CD4-positive, alpha-beta T cell treated with Interleukin-10 for 1 hour (primary cell): ENCODE measurements around the gene LRRC73.
"Not testable (repeated sequence)": the region's sequence is repeated elsewhere in the genome, so short reads cannot be mapped to it uniquely, and the experiment has no call there.

Experiments used
- DNase-seq: peaks from one replicate; pipeline ENCODE4 v3.0.0-alpha.2; 2020

Gene LRRC73

DNA sequence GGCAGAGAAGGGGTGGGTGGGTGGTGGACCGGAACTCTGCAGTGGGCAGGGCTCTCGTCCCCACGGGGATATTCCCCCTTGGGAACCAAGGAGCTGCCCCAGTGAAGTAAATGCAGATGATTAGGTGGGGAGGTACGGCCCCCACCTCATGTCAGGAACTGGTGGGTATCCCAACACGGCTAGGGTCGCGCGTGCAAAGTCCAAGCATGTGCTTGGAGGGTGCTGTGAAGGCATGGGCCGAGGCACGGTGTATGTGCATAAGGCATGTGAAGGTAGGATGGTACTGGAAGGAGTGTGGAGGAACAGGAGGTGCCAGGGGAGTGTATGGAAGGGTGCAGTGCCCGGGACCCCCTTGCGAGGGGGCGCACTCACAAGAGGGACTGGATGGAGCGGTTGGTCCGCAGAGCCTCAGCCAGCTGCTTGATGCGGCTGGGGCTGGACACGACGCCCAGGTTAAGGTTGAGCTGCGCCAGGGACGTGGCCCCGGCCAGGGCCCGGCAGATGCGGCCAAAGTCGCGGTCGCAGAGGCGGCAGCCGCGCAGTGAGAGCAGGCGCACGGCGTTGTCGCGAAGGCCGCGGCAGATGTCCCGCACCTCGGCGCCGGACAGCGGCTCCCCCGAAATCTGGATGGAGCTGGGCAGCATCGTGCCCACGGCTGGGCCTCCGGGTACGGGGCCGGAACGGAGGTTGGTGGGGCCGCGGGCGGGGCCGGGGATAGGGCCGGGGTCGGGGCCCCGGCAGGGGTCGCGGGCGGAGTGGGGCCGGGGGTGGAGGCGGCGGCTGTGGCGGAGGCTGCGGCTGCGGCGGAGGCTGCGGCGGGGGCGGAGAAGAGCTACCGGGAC lies 783 bp downstream of the LRRC73 start:
- DNase-seq: no peak

DNA sequence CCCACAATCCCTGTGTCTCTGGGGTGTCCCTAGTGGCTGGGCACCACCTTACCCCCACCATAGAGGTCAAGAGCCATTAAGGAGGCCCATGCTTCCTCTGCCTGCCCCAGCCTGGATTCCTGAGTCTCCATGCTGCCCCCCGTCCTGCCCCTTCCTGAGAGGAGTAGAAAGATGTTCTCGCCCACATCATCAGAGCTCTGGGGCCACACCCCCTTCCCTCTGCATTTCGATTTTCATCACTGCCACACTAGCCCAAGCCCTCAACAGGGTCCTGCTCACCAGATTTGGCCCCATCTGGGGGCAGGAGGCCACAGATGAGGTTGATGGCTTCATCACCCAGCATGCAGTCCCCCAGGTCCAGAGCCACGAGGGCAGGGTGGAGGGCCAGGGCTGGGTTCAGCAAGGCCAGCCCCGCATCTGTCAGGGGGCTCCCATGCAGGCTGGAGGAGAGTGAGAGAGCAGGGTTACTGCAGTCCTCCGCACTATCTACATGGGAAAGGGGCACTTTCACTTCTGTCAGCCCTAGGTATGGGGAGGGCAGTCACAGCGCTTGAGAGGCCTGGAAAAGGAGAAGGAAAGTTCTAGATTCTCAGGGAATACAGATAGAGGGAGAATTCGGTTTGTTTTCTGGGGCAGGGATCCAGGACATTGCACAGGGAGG lies 1.5 kb downstream of the LRRC73 start:
- DNase-seq: no peak

DNA sequence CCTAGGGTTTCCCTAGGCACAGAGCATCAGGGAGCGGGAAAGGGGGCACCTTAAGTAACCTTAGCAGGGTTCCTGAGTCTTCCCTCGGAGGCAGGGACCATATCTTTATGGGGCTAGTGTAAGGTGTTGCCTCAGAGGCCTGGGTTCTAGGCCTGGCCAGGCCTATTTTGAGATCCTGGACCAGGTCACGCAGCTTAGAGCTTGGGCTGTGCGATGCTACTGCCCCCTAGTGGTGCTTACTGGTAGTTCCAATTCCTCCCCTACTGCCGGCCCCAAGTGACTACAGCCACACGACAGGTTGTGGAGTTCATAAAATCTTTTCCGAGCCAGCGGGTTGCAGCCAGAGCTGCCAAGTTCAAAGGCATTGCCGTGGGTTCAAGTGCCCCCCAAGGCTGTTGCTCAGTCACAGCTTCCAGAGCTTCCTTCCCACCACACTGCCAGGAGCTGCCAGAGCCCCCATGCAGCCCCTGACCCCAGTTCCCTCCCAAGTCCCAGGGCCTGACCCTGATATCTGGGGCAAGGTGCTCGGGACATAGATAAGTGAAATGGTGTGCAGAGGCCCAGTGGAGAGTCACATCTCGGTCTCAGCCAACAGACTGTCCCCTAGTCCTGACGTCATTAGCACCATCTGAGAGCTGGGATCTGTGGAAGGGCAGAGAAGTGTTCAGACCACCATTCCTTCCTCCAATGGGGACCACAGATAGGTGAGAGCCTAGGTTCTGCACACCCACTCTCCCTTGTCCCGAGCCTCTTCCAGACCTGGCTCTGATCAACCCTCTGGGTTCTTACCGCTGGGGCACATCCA lies 3.3 kb downstream of the LRRC73 start:
- DNase-seq: peak; percentile 85

DNA sequence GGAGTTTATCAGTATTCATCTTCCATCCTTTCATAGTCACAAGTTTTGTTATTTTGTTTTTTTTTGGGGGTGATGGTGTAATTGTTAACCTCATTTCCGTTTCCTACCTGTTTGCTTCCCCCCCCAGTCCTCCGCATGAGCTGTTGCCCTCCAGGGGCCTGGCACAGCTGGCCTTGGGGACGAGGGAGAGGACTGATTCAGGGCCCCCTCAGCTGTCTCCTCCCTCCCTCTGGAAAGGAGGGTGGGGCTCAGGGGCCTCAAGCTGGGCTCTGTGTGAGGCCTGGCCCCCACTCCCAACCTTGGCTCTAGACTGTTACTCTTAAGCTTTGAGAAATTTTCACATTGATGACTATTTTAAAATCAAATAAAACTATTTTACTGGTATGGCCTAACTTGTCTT lies 4.0 kb downstream of the LRRC73 start:
- no peak for DNase-seq

DNA sequence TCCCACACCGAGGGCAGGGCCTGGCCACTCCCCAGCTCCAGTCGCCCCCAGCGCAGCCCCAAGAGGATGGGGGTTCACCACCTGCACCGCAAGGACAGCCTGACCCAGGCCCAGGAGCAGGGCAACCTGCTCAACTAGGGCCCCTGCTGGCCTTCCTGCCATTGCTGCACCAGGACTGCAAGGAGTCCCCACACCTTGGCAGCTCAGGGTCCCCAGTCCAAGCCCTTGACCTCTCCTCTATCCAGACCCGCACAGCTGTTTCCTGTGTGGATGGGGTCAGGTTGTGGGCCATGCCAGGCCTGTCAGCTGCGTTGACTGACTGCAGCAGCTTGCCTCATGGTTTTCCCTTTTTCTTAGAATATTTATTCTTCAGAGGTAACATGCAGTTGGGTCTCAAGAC lies 4.4 kb downstream of the LRRC73 start:
- no peak for DNase-seq

DNA sequence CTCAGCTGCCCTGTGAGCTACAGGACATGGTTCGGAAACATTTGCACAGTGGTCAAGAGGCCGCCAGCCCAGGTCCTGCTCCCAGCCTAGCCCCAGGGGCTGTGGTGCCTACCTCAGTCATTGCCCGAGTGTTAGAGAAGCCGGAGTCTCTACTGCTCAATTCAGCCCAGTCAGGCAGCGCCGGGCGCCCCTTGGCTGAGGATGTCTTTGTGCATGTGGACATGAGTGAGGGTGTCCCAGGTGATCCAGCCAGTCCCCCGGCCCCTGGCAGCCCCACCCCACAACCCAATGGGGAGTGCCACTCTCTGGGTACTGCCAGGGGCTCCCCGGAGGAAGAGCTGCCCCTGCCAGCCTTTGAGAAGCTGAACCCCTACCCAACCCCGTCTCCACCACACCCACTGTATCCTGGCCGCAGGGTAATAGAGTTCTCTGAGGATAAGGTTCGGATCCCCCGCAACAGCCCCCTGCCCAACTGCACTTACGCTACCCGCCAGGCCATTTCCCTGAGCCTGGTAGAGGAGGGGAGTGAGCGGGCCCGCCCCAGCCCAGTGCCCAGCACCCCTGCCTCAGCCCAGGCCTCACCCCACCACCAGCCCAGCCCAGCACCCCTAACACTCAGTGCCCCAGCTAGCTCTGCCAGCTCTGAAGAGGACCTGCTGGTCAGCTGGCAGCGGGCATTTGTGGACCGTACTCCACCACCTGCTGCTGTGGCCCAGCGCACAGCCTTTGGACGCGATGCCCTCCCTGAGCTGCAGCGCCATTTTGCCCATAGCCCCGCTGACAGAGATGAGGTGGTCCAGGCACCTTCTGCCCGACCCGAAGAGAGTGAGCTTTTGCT lies 5.2 kb downstream of the LRRC73 start:
- DNase-seq: no peak

DNA sequence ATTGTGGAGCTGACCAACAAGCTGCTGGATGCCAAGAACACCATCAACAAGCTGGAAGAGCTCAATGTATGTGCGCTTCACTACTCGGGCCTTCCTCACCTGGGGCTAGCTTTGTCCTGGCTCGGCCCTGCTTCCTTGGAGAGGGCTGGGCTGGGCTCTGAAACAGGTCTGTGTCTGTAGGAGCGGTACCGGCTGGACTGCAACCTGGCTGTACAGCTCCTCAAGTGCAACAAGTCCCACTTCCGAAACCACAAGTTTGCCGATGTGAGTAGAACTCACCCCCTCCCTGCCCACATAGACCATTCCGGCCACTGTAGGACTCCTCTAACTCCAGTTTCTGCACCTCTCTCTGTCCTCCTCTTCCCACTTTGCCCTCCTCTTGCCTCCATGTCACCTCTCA lies 6.7 kb downstream of the LRRC73 start:
- no peak for DNase-seq

GRCh38 chr6:43502666-43503065 lies 7.5 kb downstream of the LRRC73 start:
- no peak for DNase-seq

- no peak for DNase-seq
These were observed 9.2 kb downstream of the LRRC73 start for GRCh38 chr6:43500921-43501320.

DNA sequence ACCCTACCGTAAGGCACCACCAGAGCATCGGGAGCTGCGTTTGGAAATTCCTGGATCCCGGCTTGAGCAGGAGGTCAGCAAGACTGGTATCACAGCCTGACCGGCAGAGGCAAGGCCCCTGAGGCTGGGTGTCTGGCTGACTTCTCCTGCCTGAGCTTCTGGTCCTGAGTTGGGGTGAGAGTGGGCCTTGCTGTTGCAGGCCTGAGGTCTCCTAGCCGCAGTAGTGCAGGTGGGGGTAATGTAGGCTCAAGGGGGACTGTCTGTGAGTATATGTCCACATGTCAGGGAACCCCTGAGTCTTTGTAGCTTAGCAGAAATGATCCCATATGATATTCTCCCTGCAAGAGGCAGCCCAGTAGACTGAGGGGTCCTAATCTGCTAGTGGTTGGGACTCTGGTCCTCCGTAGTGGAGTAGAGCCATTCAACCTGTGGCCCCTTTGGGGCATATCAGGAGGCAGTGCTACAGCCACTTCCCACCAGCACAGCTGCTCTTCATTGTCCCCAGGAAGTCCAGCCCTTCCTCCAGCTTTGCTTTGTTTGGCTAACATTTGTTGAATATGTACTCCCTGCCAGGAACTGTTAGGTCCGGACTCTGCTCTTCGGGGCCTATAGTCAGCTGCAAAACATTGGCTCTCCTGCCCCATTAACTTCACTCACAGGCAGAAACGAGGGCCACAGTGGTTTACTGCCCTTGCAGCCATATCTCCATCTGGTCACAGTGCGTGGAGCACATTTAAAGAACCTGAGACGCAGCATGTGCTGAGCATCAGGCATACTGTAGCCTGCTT lies 10.9 kb downstream of the LRRC73 start:
- no peak for DNase-seq

DNA sequence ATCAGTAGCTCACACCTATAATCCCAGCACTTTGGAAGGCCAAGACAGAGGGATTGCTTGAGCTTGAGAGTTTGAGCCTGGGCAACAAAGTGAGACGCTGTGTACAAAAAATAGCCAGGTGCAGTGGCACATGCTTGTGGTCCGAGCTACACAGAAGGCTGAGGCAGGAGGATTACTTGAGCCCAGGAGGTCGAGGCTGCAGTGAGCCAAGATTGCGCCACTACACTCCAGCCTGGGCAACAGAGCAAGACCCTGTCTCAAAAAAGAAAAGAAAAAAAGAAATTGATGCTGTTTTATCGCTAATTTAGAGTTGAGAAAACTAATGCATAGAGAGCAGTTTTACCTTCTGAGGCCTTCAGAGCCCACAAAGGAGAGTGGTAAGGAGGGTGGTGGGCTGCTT lies 11.9 kb downstream of the LRRC73 start:
- DNase-seq: not testable (repeated sequence)

DNA sequence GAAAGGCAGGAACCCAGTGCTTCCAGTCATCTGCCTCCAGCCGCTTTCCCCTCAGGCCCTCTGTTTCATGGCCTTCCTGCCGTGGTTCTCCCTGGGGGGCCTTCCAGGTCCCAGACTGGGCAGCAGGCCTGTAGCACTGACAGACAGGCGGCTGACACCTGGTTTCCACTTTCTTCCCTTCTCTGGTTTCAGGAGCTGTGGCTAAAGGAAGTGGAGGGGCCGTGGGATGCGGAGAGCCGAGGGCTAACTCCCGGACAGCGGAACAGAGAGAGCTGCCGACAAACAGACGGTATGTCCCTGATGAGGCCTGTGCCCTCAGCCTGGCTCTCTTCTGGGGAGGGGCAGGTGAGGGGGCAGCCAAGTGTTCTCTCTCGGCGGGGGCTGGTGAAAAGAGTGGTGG lies 12.5 kb downstream of the LRRC73 start:
- no peak for DNase-seq

DNA sequence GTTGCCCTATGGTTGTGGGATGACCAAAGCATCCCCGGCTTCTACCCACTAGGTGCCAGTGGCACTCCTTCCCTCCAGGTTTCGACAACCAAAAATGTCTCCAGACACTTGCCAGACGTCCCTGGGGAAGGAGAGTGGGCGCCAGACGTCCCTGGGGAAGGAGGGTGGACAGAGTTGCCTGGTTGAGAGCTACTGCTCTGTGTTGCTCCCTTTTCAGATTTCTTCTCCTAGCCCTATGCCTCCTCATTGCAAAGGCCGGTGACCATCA lies 13.1 kb downstream of the LRRC73 start:
- DNase-seq: no peak

DNA sequence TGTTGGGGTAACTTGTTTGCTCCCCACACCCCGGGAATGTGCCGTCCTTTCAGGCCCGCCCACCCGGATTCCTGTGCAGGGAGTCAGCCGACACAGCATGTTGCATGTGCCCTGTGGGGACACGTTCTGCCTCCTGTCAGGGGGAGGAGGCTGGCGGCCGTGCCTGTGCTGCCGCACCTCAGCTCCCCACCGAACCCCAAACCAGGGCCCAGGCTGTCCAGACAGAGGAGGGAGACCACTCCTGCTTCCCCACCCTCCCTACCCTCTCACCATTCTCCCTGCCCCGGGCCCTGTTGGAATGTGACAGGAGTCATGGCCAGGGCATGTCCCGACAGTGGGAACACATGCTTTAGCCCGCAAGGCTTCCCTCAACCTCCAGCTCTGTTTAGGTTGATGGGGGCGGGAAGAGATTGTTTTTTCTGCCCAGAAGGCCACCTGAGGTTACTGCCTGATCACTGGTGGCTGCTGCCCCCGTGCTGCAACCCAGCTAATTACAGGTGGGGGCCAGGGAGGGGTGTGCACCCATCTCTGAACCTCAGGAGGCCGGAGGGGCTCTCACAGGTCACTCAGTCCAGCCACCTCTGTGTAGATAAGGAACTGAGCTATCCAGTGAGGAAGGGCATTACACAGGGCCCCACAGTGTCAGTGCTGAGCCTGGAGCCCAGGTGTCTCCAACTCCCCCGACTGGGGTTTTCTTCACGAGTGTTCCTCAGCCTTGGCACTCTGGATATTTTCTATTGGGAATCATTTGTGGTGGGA lies 13.6 kb downstream of the LRRC73 start:
- peak; percentile 26 for DNase-seq

GRCh38 chr6:43495409-43495941 lies 14.7 kb downstream of the LRRC73 start:
- DNase-seq: peak; percentile 48

- no peak for DNase-seq
These were observed 15.4 kb downstream of the LRRC73 start for GRCh38 chr6:43494766-43495165.

GRCh38 chr6:43494321-43494720 lies 15.8 kb downstream of the LRRC73 start:
- no peak for DNase-seq

DNA sequence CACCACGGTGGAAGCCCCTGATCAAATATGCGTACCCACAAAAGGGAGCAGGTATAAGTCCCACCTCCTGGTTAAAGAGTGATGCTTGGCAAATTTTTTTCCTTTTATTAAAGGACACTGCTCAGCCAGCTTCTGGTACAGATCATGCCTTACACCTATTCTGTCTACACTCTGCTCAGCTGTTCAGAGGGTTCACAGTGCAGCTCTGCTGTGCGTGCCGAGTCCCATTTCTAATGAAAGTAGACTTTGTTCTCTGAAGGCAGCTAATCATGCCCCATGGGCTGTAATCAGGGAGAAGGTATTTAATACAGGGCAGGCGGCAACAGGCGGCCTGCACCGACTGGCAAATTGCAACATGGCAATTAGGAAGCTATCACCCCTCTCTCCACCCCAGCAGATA lies 16.3 kb downstream of the LRRC73 start:
- no peak for DNase-seq

DNA sequence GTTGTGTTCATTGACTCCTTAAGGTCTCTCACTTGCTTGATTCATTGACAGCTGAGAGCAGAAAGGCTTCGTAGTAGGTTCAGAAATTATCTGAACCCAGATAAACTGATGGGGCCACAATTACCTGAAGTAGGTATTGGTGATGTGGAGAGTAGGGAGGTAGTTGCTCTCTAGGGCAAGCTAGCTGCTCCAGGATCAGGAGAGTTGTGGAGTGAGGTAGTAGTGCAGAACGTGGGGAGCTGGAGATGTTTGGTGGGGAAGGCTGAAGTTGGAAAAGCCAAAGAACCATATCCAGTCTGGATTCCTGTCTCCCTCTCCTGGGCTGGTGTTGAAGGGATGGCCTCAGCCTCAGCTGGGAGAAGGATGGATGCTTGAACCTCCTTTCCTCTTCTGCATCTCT lies 16.9 kb downstream of the LRRC73 start:
- DNase-seq: no peak

DNA sequence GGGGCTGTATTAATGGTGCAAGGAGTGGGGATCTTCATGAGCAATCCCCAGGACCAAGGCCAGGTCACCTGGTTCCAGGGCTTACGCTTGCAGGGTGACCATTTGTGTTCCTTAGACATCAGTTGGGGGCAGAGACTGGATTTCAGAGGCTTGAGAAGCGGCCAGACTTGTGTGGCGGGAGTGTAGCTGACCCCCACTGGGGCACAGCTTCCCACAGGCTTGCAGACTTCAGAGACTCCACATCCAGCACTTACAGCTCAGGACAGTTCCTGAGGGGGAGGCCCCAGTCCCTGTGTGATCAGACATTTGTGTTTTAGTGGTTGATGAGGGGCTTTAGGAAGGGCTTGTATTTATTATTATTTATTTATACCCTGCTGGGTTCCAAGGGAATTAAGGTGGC lies 17.5 kb downstream of the LRRC73 start:
- DNase-seq: no peak
